CD14-positive monocyte (primary cell): ENCODE results near the gene VSTM4. TPM values are rescaled to one million over a fixed set of nuclear protein-coding genes. Genes with fewer than 3 reads are reported as not detected.

Experiments used
- DNase-seq, 3 donors: peaks; one replicate each; pipeline ENCODE4 v3.0.0-alpha.2; 2011 to 2022
- H2AFZ ChIP-seq: 2 replicates; pipeline ENCODE4 v1.6.0; 2012; ENCODE audit warnings: mild to moderate bottlenecking, low read depth, low read length, inconsistent platforms; ENCODE audit not compliant: insufficient read depth, poor library complexity, severe bottlenecking
- H3K27ac ChIP-seq, 2 donors: 1 replicate in 1 of 2; 2 replicates in 1 of 2; pipeline ENCODE4 v1.5.1; 2012 to 2013; ENCODE audit warnings: low read length in 2 of 2, control low read depth in 1 of 2, inconsistent platforms in 1 of 2, low read depth in 1 of 2, mild to moderate bottlenecking in 1 of 2
- H3K27me3 ChIP-seq, 2 donors: one replicate each; pipeline versions ENCODE4 v1.6.0 to v1.6.1; 2011 to 2013; ENCODE audit warnings: low read length in 2 of 2; ENCODE audit not compliant: control insufficient read depth in 2 of 2, insufficient read depth in 2 of 2
- H3K36me3 ChIP-seq, 2 donors: replicated peaks in 1 of 2; 1 replicate in 1 of 2; 2 replicates in 1 of 2; pipeline versions ENCODE4 v1.5.1 to v1.6.1; 2012 to 2013; ENCODE audit warnings: low read length in 2 of 2, control low read depth in 1 of 2, inconsistent platforms in 1 of 2, mild to moderate bottlenecking in 1 of 2; ENCODE audit not compliant: insufficient read depth in 2 of 2, control insufficient read depth in 1 of 2
- H3K4me1 ChIP-seq, 2 donors: 1 replicate in 1 of 2; 2 replicates in 1 of 2; pipeline versions ENCODE4 v1.5.1 to v1.6.1; 2012 to 2013; ENCODE audit warnings: low read length in 2 of 2, control low read depth in 1 of 2, inconsistent platforms in 1 of 2, mild to moderate bottlenecking in 1 of 2, moderate library complexity in 1 of 2; ENCODE audit not compliant: insufficient read depth in 2 of 2, control insufficient read depth in 1 of 2
- H3K4me2 ChIP-seq: replicated peaks from 2 replicates; pipeline ENCODE3; 2012; ENCODE audit warnings: low read length, moderate library complexity, mild to moderate bottlenecking; ENCODE audit not compliant: poor library complexity, severe bottlenecking; ENCODE audit errors: extremely low read depth
- H3K4me3 ChIP-seq, 3 experiments: fragments of 200-600 bp in 1 of 3; sonication (generic) in 1 of 3; replicated peaks in 1 of 3; 1 replicate in 2 of 3; 2 replicates in 1 of 3; pipeline ENCODE4 v1.5.1; 2011 to 2013; ENCODE audit warnings: low read length in 3 of 3, mild to moderate bottlenecking in 3 of 3, control low read depth in 2 of 3, low read depth in 2 of 3, inconsistent platforms in 1 of 3, moderate library complexity in 1 of 3
- H3K79me2 ChIP-seq: 2 replicates; pipeline ENCODE4 v1.6.0; 2012; ENCODE audit warnings: mild to moderate bottlenecking, control low read depth, inconsistent platforms, low read length, moderate library complexity; ENCODE audit not compliant: insufficient read depth
- H3K9ac ChIP-seq: 2 replicates; pipeline ENCODE4 v1.6.0; 2017; ENCODE audit warnings: low read length, mild to moderate bottlenecking; ENCODE audit not compliant: insufficient read depth, poor library complexity, severe bottlenecking
- H3K9me3 ChIP-seq, 2 donors: replicated peaks in 1 of 2; 1 replicate in 1 of 2; 2 replicates in 1 of 2; pipeline versions ENCODE4 v1.5.1 to v1.6.1; 2012 to 2013; ENCODE audit warnings: low read length in 2 of 2, control low read depth in 1 of 2; ENCODE audit not compliant: control insufficient read depth in 1 of 2, insufficient read depth in 1 of 2
- H4K20me1 ChIP-seq: 2 replicates; pipeline ENCODE4 v1.6.0; 2012; ENCODE audit warnings: mild to moderate bottlenecking, low read length, control low read depth, moderate library complexity; ENCODE audit not compliant: insufficient read depth
- H3K27ac Mint-ChIP-seq, 7 donors: one replicate each; pipeline ENCODE4 v1.8.0; 2020; ENCODE audit warnings: mild to moderate bottlenecking in 7 of 7, mixed read lengths in 7 of 7, moderate library complexity in 6 of 7, inconsistent platforms in 2 of 7
- H3K27me3 Mint-ChIP-seq, 3 donors: one replicate each; pipeline ENCODE4 v1.8.0; 2021 to 2022; ENCODE audit warnings: low read depth in 3 of 3, mild to moderate bottlenecking in 3 of 3, mixed read lengths in 3 of 3, moderate library complexity in 3 of 3, inconsistent platforms in 1 of 3
- H3K36me3 Mint-ChIP-seq, 2 donors: one replicate each; pipeline ENCODE4 v1.8.0; 2020; ENCODE audit warnings: mixed read lengths in 2 of 2, inconsistent platforms in 1 of 2, mild to moderate bottlenecking in 1 of 2
- H3K4me1 Mint-ChIP-seq: one replicate; pipeline ENCODE4 v1.8.0; 2020; ENCODE audit warnings: mild to moderate bottlenecking, mixed read lengths
- H3K4me3 Mint-ChIP-seq, 2 donors: one replicate each; pipeline ENCODE4 v1.8.0; 2020; ENCODE audit warnings: mild to moderate bottlenecking in 2 of 2, mixed read lengths in 2 of 2, moderate library complexity in 1 of 2
- H3K9me3 Mint-ChIP-seq, 7 donors: one replicate each; pipeline ENCODE4 v1.8.0; 2020 to 2022; ENCODE audit warnings: mixed read lengths in 7 of 7, mild to moderate bottlenecking in 6 of 7, moderate library complexity in 6 of 7, inconsistent platforms in 2 of 7
- WGBS: methylation state at CpG from one replicate; pipeline ENCODE4 v1.1.5; 2013; ENCODE audit warnings: missing lambda C conversion rate; ENCODE audit not compliant: insufficient coverage; 5-methylcytosine and 5-hydroxymethylcytosine counted together
- intact Hi-C, 2 donors: fragments of 100-400 bp; cut with micrococcal nuclease; formaldehyde crosslinking; loops; one replicate each; pipeline versions ENCODE4 v1.15.0 to v1.15.1; 2023
- polyA plus RNA-seq, 3 donors: library from polyadenylated mRNA; depleted of rRNA in 1 of 3; unstranded in 2 of 3; stranded (reverse) in 1 of 3; fragments of 300-500 nt in 2 of 3; fragments of >200 nt in 1 of 3; fragmentation: Illumina TruSeq in 2 of 3; gene quantifications; 1 replicate in 2 of 3; 2 replicates in 1 of 3; pipeline ENCODE4 v1.2.3, GENCODE V29; 2012 to 2021
- TF ChIP-seq, protein P1 (sequence below): fragments of 200-600 bp; IDR thresholded peaks from one replicate; pipeline ENCODE4 v1.8.0; 2022; ENCODE audit warnings: antibody characterized with exemption, mild to moderate bottlenecking

Gene VSTM4
- polyA plus RNA-seq, 3 donors, result not detected

DNA sequence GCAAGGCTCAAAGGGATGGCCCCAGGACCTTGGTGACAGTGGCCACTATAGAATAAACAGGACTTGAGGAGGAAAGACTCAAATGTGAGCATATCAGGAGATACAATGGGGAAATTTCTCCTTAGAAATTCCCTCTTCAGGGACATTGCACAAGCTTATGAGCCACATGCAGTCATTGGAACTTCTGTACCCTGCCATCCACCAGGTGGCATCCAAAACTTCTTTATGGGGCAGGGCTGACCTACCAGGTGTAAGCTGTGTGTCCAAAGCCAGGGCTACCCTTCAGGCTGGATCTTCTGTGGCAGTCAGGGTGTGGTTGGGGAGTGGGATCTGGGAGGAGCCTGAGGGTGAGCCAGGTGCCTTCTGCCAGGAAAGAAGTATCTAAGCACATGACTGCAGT, 139.1 kb downstream of the VSTM4 start:
- Mint-ChIP-seq H3K4me3 (no peak overlapping the region), H3K27ac (no peak overlapping the region), H3K9me3 (no peaks in the 10 kb centered on the region), H3K4me1 (no peaks in the 10 kb centered on the region), H3K36me3 (peaks cover 82 to 92% of the 10 kb centered on the region in 2 donors), H3K27me3 (no peaks in the 10 kb centered on the region)
- intact Hi-C loops, result loop anchor here in 1 of 2 donors (5.0 kb wide), 1 partner anchor 541 kb away; no protein-coding TSS in a partner anchor
- Histone ChIP-seq H3K4me2 (no peak overlapping the region), H3K9ac (no peak overlapping the region), H3K9me3 (no peaks in the 10 kb centered on the region), H3K4me1 (no peaks in the 10 kb centered on the region), H3K27ac (no peak overlapping the region), H3K36me3 (peaks cover 81 to 100% of the 10 kb centered on the region in 2 donors), H2AFZ (no peak overlapping the region), H3K27me3 (no peaks in the 10 kb centered on the region), H4K20me1 (no peaks in the 10 kb centered on the region), H3K4me3 (no peak overlapping the region), H3K79me2 (no peaks in the 10 kb centered on the region)
- no peak for DNase-seq
- TF ChIP-seq, protein P1, sequence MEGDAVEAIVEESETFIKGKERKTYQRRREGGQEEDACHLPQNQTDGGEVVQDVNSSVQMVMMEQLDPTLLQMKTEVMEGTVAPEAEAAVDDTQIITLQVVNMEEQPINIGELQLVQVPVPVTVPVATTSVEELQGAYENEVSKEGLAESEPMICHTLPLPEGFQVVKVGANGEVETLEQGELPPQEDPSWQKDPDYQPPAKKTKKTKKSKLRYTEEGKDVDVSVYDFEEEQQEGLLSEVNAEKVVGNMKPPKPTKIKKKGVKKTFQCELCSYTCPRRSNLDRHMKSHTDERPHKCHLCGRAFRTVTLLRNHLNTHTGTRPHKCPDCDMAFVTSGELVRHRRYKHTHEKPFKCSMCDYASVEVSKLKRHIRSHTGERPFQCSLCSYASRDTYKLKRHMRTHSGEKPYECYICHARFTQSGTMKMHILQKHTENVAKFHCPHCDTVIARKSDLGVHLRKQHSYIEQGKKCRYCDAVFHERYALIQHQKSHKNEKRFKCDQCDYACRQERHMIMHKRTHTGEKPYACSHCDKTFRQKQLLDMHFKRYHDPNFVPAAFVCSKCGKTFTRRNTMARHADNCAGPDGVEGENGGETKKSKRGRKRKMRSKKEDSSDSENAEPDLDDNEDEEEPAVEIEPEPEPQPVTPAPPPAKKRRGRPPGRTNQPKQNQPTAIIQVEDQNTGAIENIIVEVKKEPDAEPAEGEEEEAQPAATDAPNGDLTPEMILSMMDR, result no peak

DNA sequence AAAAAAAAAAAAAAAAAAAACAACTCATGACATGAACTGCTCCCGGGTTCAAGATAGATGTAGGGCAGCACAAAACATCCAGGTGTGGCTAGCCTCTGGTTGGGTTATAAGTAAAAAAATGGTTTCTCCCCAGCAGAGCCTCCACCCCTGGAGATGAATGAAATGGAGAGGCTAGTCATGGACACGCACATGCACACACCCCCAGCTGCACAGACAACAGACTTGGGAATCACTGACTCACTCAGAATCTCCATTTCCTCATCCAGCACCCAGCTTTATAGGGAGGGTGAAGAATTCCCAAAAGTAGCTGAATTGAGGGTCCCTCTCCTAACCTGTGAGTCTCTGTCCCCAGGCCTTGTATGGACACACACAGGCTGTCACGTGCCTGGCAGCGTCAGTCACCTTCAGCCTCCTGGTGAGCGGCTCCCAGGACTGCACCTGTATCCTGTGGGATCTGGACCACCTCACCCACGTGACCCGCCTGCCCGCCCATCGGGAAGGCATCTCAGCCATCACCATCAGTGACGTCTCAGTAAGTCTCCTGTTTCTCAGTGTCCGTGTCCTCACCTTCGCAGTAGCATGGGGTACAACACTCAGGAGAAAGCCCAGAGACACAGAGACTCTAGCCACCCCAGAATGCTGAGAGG, 140.7 kb downstream of the VSTM4 start:
- H3K27ac Mint-ChIP-seq, result no peak overlapping the region
- intact Hi-C loops, result loop anchor here in 1 of 2 donors (5.0 kb wide), 1 partner anchor 543 kb away; no protein-coding TSS in a partner anchor
- H3K4me3 Mint-ChIP-seq, result no peak overlapping the region
- peaks cover 91 to 97% of the 10 kb centered on the region in 2 donors for H3K36me3 Mint-ChIP-seq
- no peak overlapping the region for H3K4me2 ChIP-seq
- H3K9ac ChIP-seq, result no peak overlapping the region
- peaks cover 88 to 100% of the 10 kb centered on the region in 2 donors for H3K36me3 ChIP-seq
- no peaks in the 10 kb centered on the region for H3K79me2 ChIP-seq
- H2AFZ ChIP-seq, result no peak overlapping the region
- no peak for DNase-seq
- 88% methylated on average over 10 of the region's 12 CpGs for WGBS
- H3K9me3 Mint-ChIP-seq, result no peaks in the 10 kb centered on the region
- H3K27ac ChIP-seq, result no peak overlapping the region
- H3K4me1 Mint-ChIP-seq, result no peaks in the 10 kb centered on the region
- no peaks in the 10 kb centered on the region for H3K9me3 ChIP-seq
- no peak overlapping the region for H3K4me3 ChIP-seq
- no peaks in the 10 kb centered on the region for H4K20me1 ChIP-seq
- TF ChIP-seq, protein P1, result no peak
- H3K27me3 ChIP-seq, result no peaks in the 10 kb centered on the region
- H3K4me1 ChIP-seq, result no peaks in the 10 kb centered on the region
- H3K27me3 Mint-ChIP-seq, result no peaks in the 10 kb centered on the region
